ENCODE measurements around the gene CCNE1. TPM values are rescaled to one million over a fixed set of nuclear protein-coding genes. Genes with fewer than 3 reads are reported as not detected.

Gene CCNE1
- total RNA-seq, 4 donors from 2014 or later: 9.1 to 15.6 (median 13.0) TPM

GRCh38 chr19:29774126-29774525 lies 37.7 kb upstream of the CCNE1 start:
- 88 to 89% methylated on average over 6 of the region's 6 CpGs for WGBS, 2 donors
- intact Hi-C loops (cut with DNase I; ENCODE audit: low total_unique reads): no loop called here
- TF ChIP-seq CTCF (IDR thresholded peaks at IDR 0.05): no peak
- no peak for DNase-seq (ENCODE audit: low spot score in 2 of 2)
- no peak overlapping the region for H3K4me3 ChIP-seq (ENCODE audit: low read depth, poor library complexity, severe bottlenecking)

- 85 to 89% methylated on average over 6 of the region's 6 CpGs for WGBS, 2 donors
- no peak for DNase-seq (ENCODE audit: low spot score in 2 of 2)
- no peak overlapping the region for H3K4me3 ChIP-seq (ENCODE audit: low read depth, poor library complexity, severe bottlenecking)
- intact Hi-C loops (cut with DNase I; ENCODE audit: low total_unique reads): no loop called here
- TF ChIP-seq CTCF (IDR thresholded peaks at IDR 0.05): no peak
- TF ChIP-seq POLR2A (IDR thresholded peaks at IDR 0.05): no peak
Measured at GRCh38 chr19:29777781-29778309, 33.9 kb upstream of the CCNE1 start.

GRCh38 chr19:29779921-29780320 lies 31.9 kb upstream of the CCNE1 start:
- intact Hi-C loops (cut with DNase I; ENCODE audit: low total_unique reads): no loop called here
- DNase-seq (ENCODE audit: low spot score in 2 of 2): no peak
- TF ChIP-seq POLR2A (IDR thresholded peaks at IDR 0.05) (no peak), CTCF (IDR thresholded peaks at IDR 0.05) (no peak)
- WGBS, 2 donors: 27 to 50% methylated on average over 9 of the region's 9 CpGs
- no peak overlapping the region for H3K4me3 ChIP-seq (ENCODE audit: low read depth, poor library complexity, severe bottlenecking)

GRCh38 chr19:29781386-29782259 lies 30.2 kb upstream of the CCNE1 start:
- intact Hi-C loops (cut with DNase I; ENCODE audit: low total_unique reads): no loop called here
- no peak for DNase-seq (ENCODE audit: low spot score in 2 of 2)
- H3K4me3 ChIP-seq (ENCODE audit: low read depth, poor library complexity, severe bottlenecking): no peak overlapping the region
- TF ChIP-seq CTCF (IDR thresholded peaks at IDR 0.05) (no peak), POLR2A (IDR thresholded peaks at IDR 0.05) (no peak)
- 70% methylated on average over 20 to 33 of the region's 33 CpGs for WGBS, 2 donors

- WGBS, 2 donors: 87 to 91% methylated on average over 13 of the region's 13 CpGs
- intact Hi-C loops (cut with DNase I; ENCODE audit: low total_unique reads): no loop called here
- TF ChIP-seq POLR2A (IDR thresholded peaks at IDR 0.05): no peak
- no peak for TF ChIP-seq CTCF (IDR thresholded peaks at IDR 0.05)
- no peak for DNase-seq (ENCODE audit: low spot score in 2 of 2)
- no peak overlapping the region for H3K4me3 ChIP-seq (ENCODE audit: low read depth, poor library complexity, severe bottlenecking)
Measured at GRCh38 chr19:29782260-29782580, 29.6 kb upstream of the CCNE1 start.
